HepG2 (cell line): ENCODE data around the gene LHFPL6. TPM values are rescaled to one million over a fixed set of nuclear protein-coding genes. Genes with fewer than 3 reads are reported as not detected.
A peak's percentile ranks its signal among the peaks of the same experiment; 100 is the strongest.

Experiments
- ATAC-seq: fragments of 200-7000 bp; cut with Tn5 transposase; 3 replicates; pipeline ENCODE4 v1.9.1; 2020; ENCODE audit warnings: mild to moderate bottlenecking, moderate library complexity
- BruUV-seq: library from RNA; stranded (reverse); fragments of 400-500 nt; replicated peaks from 2 replicates; lab custom pipeline; 2021; lab: Mats Ljungman, UMichigan
- CTCF ChIA-PET: fragments of 300-600 bp; formaldehyde crosslinking; extraction: SDS; loops from one replicate; lab custom pipeline; 2021; ENCODE audit warnings: low total read pairs, inconsistent platforms, low intra/inter-chr PET ratio; lab: Yijun Ruan, JAX
- POLR2A ChIA-PET: fragments of 350-600 bp; sonication (Branson Sonifier 250); formaldehyde crosslinking; loops from one replicate; lab custom pipeline; 2020; ENCODE audit warnings: antibody characterized with exemption, inconsistent platforms; lab: Yijun Ruan, JAX
- DNase-seq: peaks from one replicate; pipeline ENCODE4 v3.0.0-alpha.2; 2015; ENCODE audit warnings: low spot score
- FAIRE-seq: peaks from 3 replicates; lab custom pipeline; 2011; peaks lifted over from hg19 to GRCh38; lab: Jason Lieb, UNC
- H2AFZ ChIP-seq: one replicate; pipeline ENCODE4 v1.6.1; 2011; ENCODE audit warnings: low read length, inconsistent platforms
- H3K27ac ChIP-seq: fragments of 300-600 bp; 3 replicates; pipeline ENCODE4 v1.8.0; 2011; ENCODE audit warnings: mixed run types, mild to moderate bottlenecking, mixed read lengths, low read length, inconsistent platforms; ENCODE audit not compliant: insufficient read depth; ENCODE audit errors: extremely low read length
- H3K27me3 ChIP-seq, 2 experiments: fragments of 200-600 bp in 1 of 2; 2 replicates in 1 of 2; 3 replicates in 1 of 2; pipeline versions ENCODE4 v1.6.0 to v1.8.0; 2011; ENCODE audit warnings: low read length in 2 of 2, mild to moderate bottlenecking in 2 of 2, moderate library complexity in 2 of 2, inconsistent platforms in 1 of 2; ENCODE audit not compliant: insufficient read depth in 2 of 2, control insufficient read depth in 1 of 2
- H3K36me3 ChIP-seq, 2 experiments: fragments of 200-600 bp in 1 of 2; replicated peaks in 1 of 2; 2 replicates in 1 of 2; 3 replicates in 1 of 2; pipeline versions ENCODE4 v1.5.1 to v1.8.0; 2011; ENCODE audit warnings: low read length in 2 of 2, inconsistent platforms in 1 of 2; ENCODE audit not compliant: insufficient read depth in 2 of 2, control insufficient read depth in 1 of 2
- H3K4me1 ChIP-seq: 2 replicates; pipeline ENCODE4 v1.5.1; 2012; ENCODE audit warnings: low read length, inconsistent platforms; ENCODE audit not compliant: insufficient read depth
- H3K4me2 ChIP-seq: 2 replicates; pipeline ENCODE4 v1.6.0; 2011; ENCODE audit warnings: low read depth, low read length, inconsistent platforms
- H3K4me3 ChIP-seq, 3 experiments: fragments of 200-600 bp in 1 of 3; sonication (generic), shearing (Covaris generic) in 1 of 3; replicated peaks in 1 of 3; 2 replicates each; pipeline ENCODE4 v1.5.1; 2011 to 2016; ENCODE audit warnings: low read length in 3 of 3, inconsistent platforms in 2 of 3, low read depth in 2 of 3, mild to moderate bottlenecking in 2 of 3, control low read depth in 1 of 3, mixed read lengths in 1 of 3; ENCODE audit not compliant: insufficient read depth in 1 of 3
- H3K79me2 ChIP-seq: one replicate; pipeline ENCODE4 v1.6.1; 2011; ENCODE audit warnings: low read length, inconsistent platforms; ENCODE audit not compliant: insufficient read depth
- H3K9ac ChIP-seq: 2 replicates; pipeline ENCODE4 v1.6.0; 2011; ENCODE audit warnings: mild to moderate bottlenecking, low read depth, low read length, inconsistent platforms; ENCODE audit not compliant: insufficient read depth
- H3K9me3 ChIP-seq: 2 replicates; pipeline ENCODE4 v1.5.1; 2012; ENCODE audit warnings: mild to moderate bottlenecking, low read length
- H4K20me1 ChIP-seq: 2 replicates; pipeline ENCODE4 v1.6.0; 2011; ENCODE audit warnings: inconsistent platforms, mild to moderate bottlenecking, low read length, moderate library complexity; ENCODE audit not compliant: insufficient read depth
- ATF7 ChIP-seq, 2 experiments: fragments of 450-650 bp in 1 of 2; sonication (generic) in 1 of 2; formaldehyde crosslinking in 1 of 2; IDR thresholded peaks; 2 replicates each; pipeline versions ENCODE4 v1.4.0 to v1.6.1; 2016 to 2020; ENCODE audit warnings: antibody characterized with exemption in 1 of 2, mild to moderate bottlenecking in 1 of 2, missing genetic modification reagents in 1 of 2
- BCL6 ChIP-seq: IDR thresholded peaks from 2 replicates; pipeline ENCODE4 v1.6.1; 2016; ENCODE audit warnings: missing genetic modification reagents, missing compliant biosample characterization
- DDIT3 ChIP-seq: sonication (generic); formaldehyde crosslinking; IDR thresholded peaks from 2 replicates; pipeline ENCODE4 v1.4.0; 2020; ENCODE audit warnings: mild to moderate bottlenecking, missing genetic modification reagents
- GZF1 ChIP-seq: sonication (generic); formaldehyde crosslinking; IDR thresholded peaks from 2 replicates; pipeline ENCODE4 v1.5.1; 2020; ENCODE audit warnings: mild to moderate bottlenecking, missing genetic modification reagents
- KLF11 ChIP-seq: IDR thresholded peaks from 2 replicates; pipeline ENCODE4 v1.6.1; 2016; ENCODE audit warnings: missing compliant biosample characterization
- MAX ChIP-seq: IDR thresholded peaks from 2 replicates; pipeline ENCODE4 v1.6.1; 2012; ENCODE audit warnings: inconsistent platforms
- MNT ChIP-seq: fragments of 450-650 bp; IDR thresholded peaks from 2 replicates; pipeline ENCODE4 v1.6.1; 2016
- REXO4 ChIP-seq: sonication (generic); formaldehyde crosslinking; IDR thresholded peaks from 2 replicates; pipeline ENCODE4 v1.8.0; 2022; ENCODE audit warnings: missing genetic modification reagents, mild to moderate bottlenecking, borderline replicate concordance
- SOX13 ChIP-seq, 3 experiments: fragments of 450-650 bp in 1 of 3; sonication (generic) in 1 of 3; formaldehyde crosslinking in 1 of 3; IDR thresholded peaks in 2 of 3; conservative IDR thresholded peaks in 1 of 3; 2 replicates each; pipeline versions ENCODE4 v1.5.0 to v1.6.1; 2016 to 2020; ENCODE audit warnings: antibody characterized with exemption in 1 of 3, mild to moderate bottlenecking in 1 of 3, missing compliant biosample characterization in 1 of 3, missing genetic modification reagents in 1 of 3, moderate library complexity in 1 of 3
- ZNF280D ChIP-seq: sonication (generic); formaldehyde crosslinking; IDR thresholded peaks from 2 replicates; pipeline ENCODE4 v1.5.1; 2020; ENCODE audit warnings: mild to moderate bottlenecking, missing genetic modification reagents
- ZNF879 ChIP-seq: sonication (generic); formaldehyde crosslinking; IDR thresholded peaks from 2 replicates; pipeline ENCODE4 v1.8.1; 2023; ENCODE audit warnings: missing genetic modification reagents
- WGBS: methylation state at CpG from one replicate; pipeline ENCODE4 v1.1.6; 2017; ENCODE audit warnings: low lambda C conversion rate; 5-methylcytosine and 5-hydroxymethylcytosine counted together
- in situ Hi-C: cut with HindIII; loops from 2 replicates; pipeline ENCODE4 v1.10.0; 2017; ENCODE audit warnings: low pct_unique_long_range_greater_than_20kb; ENCODE audit not compliant: extremely low pct_ligation_motif_present
- intact Hi-C: fragments of 100-400 bp; cut with micrococcal nuclease; formaldehyde crosslinking; loops from one replicate; pipeline ENCODE4 v1.10.0; 2022; ENCODE audit not compliant: unreplicated experiment
- polyA plus RNA-seq, 8 experiments: library from polyadenylated mRNA; depleted of rRNA in 3 of 8; stranded (reverse) in 7 of 8; unstranded in 1 of 8; fragments of >200 nt; fragmentation: Illumina TruSeq in 4 of 8; extraction: Trizol in 4 of 8; gene quantifications; 2 replicates each; pipeline versions ENCODE4 v1.2.1 to v1.2.3, GENCODE V29; 2011 to 2016; ENCODE audit warnings: low read depth in 4 of 8, missing spikeins in 1 of 8, mixed read lengths in 1 of 8; ENCODE audit not compliant: insufficient read depth in 1 of 8
- total RNA-seq, 5 experiments: library from RNA; depleted of rRNA; stranded (reverse); fragments of >200 nt; fragmentation: Illumina TruSeq; extraction: Trizol; gene quantifications; 2 replicates each; pipeline ENCODE4 v1.2.3, GENCODE V29; 2016; ENCODE audit warnings: low read depth in 1 of 5
- TF ChIP-seq, protein P1 (sequence below): sonication (generic); formaldehyde crosslinking; IDR thresholded peaks from 2 replicates; pipeline ENCODE4 v1.5.1; 2020; ENCODE audit warnings: missing genetic modification reagents, mild to moderate bottlenecking, borderline replicate concordance
- TF ChIP-seq, protein P2 (sequence below): sonication (generic); formaldehyde crosslinking; IDR thresholded peaks from 2 replicates; pipeline ENCODE4 v1.8.1; 2023; ENCODE audit warnings: mild to moderate bottlenecking, missing genetic modification reagents

Gene LHFPL6
- total and polyA plus RNA-seq, 2 of the 13 experiments (the other 11 are each of a cell fraction or from before 2014, with no cell fraction given), result not detected

DNA sequence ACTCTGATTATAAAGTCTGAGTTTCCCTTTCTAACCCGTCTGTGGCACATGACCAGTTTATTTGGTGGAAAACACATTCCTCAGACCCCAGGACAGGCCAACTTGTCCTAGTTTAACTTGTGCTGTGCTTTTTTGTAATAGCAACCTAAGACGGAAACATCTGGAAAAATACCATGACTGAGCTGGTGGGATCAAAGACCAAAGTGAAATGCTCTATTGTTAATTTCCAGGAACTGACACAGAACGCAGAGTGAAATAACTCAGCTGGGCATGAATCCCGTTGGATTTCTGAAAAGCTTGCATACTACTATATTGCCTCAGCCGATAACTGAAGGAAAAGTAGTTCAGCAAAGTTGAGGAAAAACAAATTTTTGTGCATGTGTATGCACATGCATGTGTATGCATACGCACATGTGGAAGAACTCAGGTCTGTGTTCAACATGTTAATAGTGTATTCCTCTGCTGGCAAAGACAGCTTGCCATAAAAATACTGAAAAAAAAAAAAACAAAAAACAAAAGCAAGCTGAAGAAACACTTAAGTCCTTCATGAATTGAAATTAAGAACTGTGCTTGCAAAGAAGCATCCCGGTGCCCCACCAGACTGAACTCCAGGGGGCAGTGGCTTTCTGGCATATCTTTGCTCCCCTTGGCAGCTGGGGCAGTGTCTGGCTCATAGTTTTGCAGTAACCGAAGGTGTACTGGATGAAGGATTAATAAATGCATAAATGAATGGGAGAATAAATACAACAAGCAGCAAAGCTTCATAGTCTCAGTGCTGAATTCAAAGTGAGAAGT is 187.8 kb downstream of the LHFPL6 start:
- H3K4me2 ChIP-seq, result 0 out of 2 replicates have a peak overlapping the region, but pooled peaks have one; percentile 6
- TF ChIP-seq MAX (no peak), SOX13 (IDR thresholded peaks at IDR 0.05) (no peak), SOX13 (CRISPR knock-in tag; conservative IDR thresholded peaks at IDR 0.05 in 1 of 2, IDR thresholded peaks at IDR 0.05 in 1 of 2) (peak in 1 of 2 experiments; percentile 32; a peak in 1 of 4 replicates), KLF11 (CRISPR knock-in tag) (no peak), GZF1 (CRISPR knock-in tag) (no peak), DDIT3 (no peak), ZNF280D (CRISPR knock-in tag) (no peak), BCL6 (CRISPR knock-in tag) (peak; percentile 42; the same call in 1 of the 2 replicates), REXO4 (CRISPR knock-in tag) (no peak), MNT (peak; percentile 61), ATF7 (IDR thresholded peaks at IDR 0.05) (no peak), ATF7 (CRISPR knock-in tag; IDR thresholded peaks at IDR 0.05) (no peak), ZNF879 (CRISPR knock-in tag) (no peak)
- TF ChIP-seq, protein P1, sequence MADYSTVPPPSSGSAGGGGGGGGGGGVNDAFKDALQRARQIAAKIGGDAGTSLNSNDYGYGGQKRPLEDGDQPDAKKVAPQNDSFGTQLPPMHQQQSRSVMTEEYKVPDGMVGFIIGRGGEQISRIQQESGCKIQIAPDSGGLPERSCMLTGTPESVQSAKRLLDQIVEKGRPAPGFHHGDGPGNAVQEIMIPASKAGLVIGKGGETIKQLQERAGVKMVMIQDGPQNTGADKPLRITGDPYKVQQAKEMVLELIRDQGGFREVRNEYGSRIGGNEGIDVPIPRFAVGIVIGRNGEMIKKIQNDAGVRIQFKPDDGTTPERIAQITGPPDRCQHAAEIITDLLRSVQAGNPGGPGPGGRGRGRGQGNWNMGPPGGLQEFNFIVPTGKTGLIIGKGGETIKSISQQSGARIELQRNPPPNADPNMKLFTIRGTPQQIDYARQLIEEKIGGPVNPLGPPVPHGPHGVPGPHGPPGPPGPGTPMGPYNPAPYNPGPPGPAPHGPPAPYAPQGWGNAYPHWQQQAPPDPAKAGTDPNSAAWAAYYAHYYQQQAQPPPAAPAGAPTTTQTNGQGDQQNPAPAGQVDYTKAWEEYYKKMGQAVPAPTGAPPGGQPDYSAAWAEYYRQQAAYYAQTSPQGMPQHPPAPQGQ (CRISPR knock-in tag), result no peak
- TF ChIP-seq, protein P2, sequence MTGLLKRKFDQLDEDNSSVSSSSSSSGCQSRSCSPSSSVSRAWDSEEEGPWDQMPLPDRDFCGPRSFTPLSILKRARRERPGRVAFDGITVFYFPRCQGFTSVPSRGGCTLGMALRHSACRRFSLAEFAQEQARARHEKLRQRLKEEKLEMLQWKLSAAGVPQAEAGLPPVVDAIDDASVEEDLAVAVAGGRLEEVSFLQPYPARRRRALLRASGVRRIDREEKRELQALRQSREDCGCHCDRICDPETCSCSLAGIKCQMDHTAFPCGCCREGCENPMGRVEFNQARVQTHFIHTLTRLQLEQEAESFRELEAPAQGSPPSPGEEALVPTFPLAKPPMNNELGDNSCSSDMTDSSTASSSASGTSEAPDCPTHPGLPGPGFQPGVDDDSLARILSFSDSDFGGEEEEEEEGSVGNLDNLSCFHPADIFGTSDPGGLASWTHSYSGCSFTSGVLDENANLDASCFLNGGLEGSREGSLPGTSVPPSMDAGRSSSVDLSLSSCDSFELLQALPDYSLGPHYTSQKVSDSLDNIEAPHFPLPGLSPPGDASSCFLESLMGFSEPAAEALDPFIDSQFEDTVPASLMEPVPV (CRISPR knock-in tag), result no peak

More for the DNA sequence above, 187.8 kb downstream of the LHFPL6 start:
- Histone ChIP-seq H3K9me3 (no peaks in the 10 kb centered on the region), H3K27ac (no peak overlapping the region), H4K20me1 (no peaks in the 10 kb centered on the region), H3K9ac (no peak overlapping the region), H3K27me3 (peaks cover 0 to 6% of the 10 kb centered on the region in 2 experiments; a peak in 1 of 5 replicates), H3K79me2 (no peaks in the 10 kb centered on the region), H3K36me3 (no peaks in the 10 kb centered on the region), H2AFZ (no peak overlapping the region), H3K4me1 (peaks cover 11% of the 10 kb centered on the region; the same call in 1 of the 2 replicates), H3K4me3 (no peak overlapping the region)
- intact Hi-C loops, result loop anchor here (10.0 kb wide), 1 partner anchor 200 kb away; no protein-coding TSS in a partner anchor
- BruUV-seq, result no TSS peak
- ChIA-PET CTCF (no interaction called here), POLR2A (no interaction called here)
- DNase-seq (peak; percentile 1), ATAC-seq (peak; percentile 59; the same call in 2 of the 3 replicates), FAIRE-seq (no peak)
- 12% methylated on average over 8 of the region's 8 CpGs for WGBS
- in situ Hi-C loops, result no loop called here
